HG03280 (cell line): ENCODE measurements around the gene ZNF384.

Experiments used
- ATAC-seq: cut with Tn5 transposase; IDR thresholded peaks from one replicate; pipeline ENCODE4 v1.9.1; 2021; ENCODE audit warnings: mild to moderate bottlenecking, moderate library complexity; ENCODE audit not compliant: unreplicated experiment

ZNF384 gene

DNA sequence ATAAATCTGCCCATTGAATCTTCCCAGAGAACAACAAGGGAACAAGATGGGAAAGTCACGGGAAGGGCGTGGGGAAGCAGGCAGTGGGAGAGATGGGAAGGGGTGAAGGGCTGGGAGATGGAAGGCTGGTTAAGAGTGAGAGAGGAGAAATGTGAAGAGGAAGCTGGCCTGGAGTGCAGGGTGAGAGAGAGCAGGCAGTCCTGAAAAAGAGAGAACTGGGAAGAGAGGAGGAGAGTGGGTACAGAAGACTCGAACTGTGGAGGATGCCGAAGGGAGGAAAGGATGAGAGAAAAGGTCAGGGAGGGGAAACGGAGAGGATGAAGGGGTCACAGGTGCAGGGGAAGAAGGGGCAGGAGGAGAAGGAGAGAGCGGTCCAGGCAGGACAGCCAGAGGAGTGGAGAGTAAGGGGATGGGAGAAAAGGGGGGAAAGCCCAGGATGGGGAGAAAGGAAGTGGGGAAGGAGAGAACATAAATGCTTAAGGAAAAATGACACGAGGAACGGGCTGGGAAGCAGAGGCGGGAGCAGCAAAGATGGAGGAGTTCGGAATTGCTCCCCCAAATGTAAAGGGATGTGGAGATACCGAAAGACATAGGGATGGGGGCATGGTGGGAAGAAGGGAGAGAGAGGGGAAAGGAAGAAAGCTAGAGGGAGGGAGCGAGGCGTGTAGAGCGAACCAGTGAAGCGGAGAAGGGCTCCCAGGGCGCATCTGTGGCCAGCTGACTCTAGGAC is 10.2 kb upstream of the ZNF384 start:
- ATAC-seq, result no peak

DNA sequence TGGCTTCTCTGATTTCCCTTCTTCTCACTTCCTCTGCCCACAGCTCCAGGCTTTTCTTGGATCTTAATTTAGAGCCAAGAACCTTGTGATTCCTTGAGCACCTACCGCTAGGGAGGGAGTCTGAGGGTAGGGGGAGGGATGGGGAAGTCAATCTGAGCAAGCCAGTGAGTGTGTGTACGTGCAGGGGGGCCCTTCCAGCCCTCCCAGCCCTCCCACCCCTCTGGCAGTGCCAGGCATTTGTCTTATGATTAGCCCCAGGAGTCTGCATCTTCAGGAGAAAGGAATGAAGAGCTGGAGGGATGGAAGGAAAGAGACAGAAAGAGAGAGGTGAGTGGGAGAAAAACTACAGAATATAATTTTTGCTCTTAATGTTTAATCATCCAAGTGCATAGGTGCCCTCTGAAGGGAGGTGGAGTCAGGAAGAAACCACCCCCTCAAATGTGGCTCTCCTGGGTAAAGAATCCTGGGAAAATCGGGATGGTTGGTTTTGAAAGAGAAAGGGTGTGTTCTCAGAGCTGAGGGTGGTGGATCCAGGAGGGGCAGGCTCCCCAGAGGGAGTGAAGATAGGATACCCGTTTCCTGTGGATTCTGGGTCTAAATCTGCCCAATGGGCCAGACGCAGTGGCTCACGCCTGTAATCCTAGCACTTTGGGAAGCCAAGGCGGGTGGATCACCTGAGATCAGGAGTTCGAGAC is 9.3 kb upstream of the ZNF384 start:
- ATAC-seq, result no peak

GRCh38 chr12:6697584-6698351 is 8.6 kb upstream of the ZNF384 start:
- no peak for ATAC-seq

GRCh38 chr12:6696690-6697583 is 7.8 kb upstream of the ZNF384 start:
- no peak for ATAC-seq

GRCh38 chr12:6695313-6696045 is 6.3 kb upstream of the ZNF384 start:
- no peak for ATAC-seq

- no peak for ATAC-seq
Observed at GRCh38 chr12:6694701-6695100, 5.5 kb upstream of the ZNF384 start.

DNA sequence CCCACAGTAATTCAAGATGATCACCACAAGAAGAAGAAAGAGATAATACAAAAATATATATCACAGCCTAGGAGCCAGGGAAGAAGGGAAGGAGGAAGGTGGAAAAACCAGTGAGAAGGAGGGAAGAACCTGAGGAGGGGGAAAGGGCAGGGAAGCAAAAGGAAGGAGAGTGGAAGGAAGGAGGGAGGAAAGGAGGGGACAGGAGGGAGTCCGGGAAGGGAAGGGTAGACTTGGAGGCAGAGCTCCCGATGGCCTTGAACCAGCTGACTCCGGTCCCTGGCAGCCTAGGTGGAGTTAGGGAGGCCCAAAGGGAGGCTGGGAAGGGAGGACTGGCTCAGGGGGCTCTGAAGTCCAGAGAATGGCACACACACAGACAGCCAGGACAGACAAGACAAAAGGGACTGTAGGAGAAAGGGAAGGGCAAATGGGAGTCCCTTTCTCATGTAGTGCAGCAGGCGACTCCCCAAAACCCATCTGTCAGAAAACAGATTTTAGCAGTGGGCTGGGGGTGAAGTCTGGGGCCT is 4.7 kb upstream of the ZNF384 start:
- no peak for ATAC-seq

GRCh38 chr12:6692888-6693287 is 3.7 kb upstream of the ZNF384 start:
- ATAC-seq, result no peak

- ATAC-seq, result no peak
Observed at GRCh38 chr12:6691473-6691872, 2.3 kb upstream of the ZNF384 start.

- ATAC-seq, result peak; percentile 2
Observed at GRCh38 chr12:6688543-6688998, 604 bp downstream of the ZNF384 start.

- ATAC-seq, result no peak
Observed at GRCh38 chr12:6685814-6686213, 3.4 kb downstream of the ZNF384 start.

DNA sequence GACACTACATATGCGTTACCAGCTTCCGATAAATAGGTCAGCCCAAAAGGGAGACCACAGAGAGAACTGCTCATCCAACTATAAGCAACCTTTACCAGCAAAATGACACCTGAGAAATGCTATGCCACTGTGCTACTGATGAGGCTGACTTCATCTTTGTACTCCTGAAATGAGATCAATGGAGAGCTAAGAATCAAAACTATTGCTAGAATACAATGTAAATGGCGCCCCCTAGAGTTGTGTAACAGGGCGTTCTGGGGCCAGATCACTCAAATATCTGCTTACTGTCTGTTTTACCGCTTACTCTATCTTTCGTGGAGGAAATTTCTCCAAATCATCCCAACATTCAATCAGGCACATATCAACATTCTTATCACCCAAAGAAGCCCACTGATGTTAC is 4.6 kb downstream of the ZNF384 start:
- no peak for ATAC-seq

DNA sequence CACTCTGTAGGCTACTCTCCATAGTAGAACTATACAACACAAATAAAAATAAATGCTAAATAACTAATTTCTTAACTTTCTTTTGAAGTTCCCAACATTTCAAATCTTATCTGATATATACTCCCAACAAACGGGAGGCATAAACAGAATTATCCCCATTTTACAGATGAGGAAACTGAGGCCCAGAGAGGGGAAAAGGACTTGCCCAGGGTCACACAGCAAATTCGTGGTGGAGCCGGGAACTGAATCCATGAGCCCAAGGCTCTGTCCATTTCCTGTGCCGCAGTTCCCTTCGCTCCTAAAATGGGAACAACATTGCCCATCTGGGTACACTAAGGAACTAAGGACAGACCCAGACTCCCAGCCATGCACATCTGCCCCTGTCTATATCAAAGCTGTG is 12.2 kb downstream of the ZNF384 start:
- ATAC-seq, result no peak

DNA sequence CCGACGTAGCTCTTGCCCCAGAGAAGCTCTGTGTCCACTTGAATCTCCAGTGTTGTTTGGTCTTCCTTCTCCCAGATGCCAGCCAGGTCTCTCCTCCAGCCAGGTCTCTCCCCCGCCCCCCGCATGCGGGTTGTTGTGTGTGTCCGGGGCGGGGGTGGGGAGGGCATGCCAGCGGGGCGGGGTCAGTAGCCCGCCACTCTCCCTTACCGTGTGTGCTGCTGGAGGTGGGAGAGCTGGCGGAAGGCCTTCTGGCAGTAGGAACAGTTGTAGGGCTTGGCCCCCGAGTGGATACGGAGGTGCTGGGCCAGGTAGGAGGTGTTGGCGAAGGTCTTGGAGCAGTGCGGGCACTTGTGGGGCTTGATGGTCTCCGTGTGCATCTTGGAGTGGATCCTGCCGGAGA is 17.0 kb downstream of the ZNF384 start:
- no peak for ATAC-seq

GRCh38 chr12:6667559-6668210 is 21.5 kb downstream of the ZNF384 start:
- ATAC-seq, result no peak

GRCh38 chr12:6666211-6666610 is 23.0 kb downstream of the ZNF384 start:
- no peak for ATAC-seq

DNA sequence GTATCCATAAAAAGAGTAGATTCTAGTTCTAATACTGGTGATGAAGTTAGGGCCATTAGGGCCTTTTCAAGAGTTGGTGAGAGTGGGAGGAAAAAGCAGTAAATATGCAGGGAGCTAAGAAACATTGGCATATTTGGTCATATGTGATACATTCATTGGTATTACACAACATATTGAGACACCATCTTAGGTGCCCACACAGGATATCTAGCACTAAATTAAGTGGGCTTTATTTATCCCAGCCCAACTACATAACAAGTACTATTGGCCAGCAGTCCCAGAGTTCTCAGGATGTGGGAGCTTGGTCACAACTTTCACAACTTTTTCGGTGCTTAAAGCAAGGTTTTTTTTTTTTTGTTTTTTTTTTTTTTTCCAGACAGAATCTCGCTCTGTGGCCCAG is 24.3 kb downstream of the ZNF384 start:
- no peak for ATAC-seq

DNA sequence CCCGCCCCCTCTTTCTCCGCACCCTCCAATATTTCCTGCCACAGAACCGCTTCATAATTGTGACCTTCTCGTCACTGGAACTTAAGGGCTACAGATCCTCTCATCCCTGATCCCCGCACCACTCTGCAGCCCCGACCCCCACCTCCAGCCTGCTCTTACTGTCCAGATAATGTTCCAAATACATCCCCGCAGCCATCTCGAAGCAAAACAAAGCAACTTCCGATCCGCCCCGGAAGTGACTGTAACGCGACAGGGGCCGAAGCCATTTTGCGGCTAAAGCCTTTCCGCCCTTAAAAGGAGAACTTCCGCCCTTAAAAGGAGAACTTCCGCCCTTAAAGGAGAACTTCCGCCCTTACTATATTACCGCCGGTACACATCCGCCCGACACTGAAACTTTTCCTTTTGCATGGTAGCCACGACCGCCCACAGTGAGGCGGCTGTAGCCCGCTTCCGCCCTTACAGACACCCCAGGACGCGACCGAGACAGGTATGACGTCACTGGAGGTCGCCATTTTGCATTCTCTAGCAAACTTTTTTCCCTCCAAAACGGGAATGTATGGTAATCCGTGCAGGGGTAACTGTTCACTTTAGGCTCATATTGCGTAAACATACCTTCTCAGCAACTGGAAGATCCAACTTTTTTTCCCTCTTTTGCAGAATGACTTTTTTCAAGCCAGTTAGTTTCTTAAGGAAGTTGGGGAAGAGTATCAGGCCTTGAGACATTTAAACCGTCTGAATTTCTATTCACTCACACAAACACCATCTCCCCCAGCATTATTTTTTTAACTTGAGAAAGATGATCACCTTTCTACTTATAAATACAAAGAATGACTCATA is 26.1 kb downstream of the ZNF384 start, which contains the start of gene ING4:
Gene ING4 (minus strand): TSS at position 214 of the 837 bp plus-strand sequence. CDS start 18 bp downstream, at position 196.
- peak; percentile 98 for ATAC-seq
